B cell (primary cell): ENCODE results near the gene GYS2. TPM values are rescaled to one million over a fixed set of nuclear protein-coding genes. Genes with fewer than 3 reads are reported as not detected.

Experiments used
- ATAC-seq: fragments of 200-7000 bp; cut with Tn5 transposase; one replicate; pipeline ENCODE4 v1.10.0; 2021; ENCODE audit warnings: low read depth, mild to moderate bottlenecking, moderate number of reproducible peaks, moderate library complexity
- CTCF ChIA-PET: fragments of 350-600 bp; sonication (Branson Sonifier 250); formaldehyde crosslinking; loops from one replicate; lab custom pipeline; 2021; ENCODE audit warnings: antibody characterized with exemption, inconsistent platforms; lab: Charles Lee
- POLR2A ChIA-PET: fragments of 350-600 bp; sonication (Branson Sonifier 250); formaldehyde crosslinking; loops from one replicate; lab custom pipeline; 2021; ENCODE audit warnings: antibody characterized with exemption; lab: Charles Lee
- DNase-seq: peaks from one replicate; pipeline ENCODE4 v3.0.0; 2013
- H2AFZ ChIP-seq: 2 replicates; pipeline ENCODE4 v1.6.1; 2012; ENCODE audit warnings: mild to moderate bottlenecking, low read depth, low read length; ENCODE audit not compliant: insufficient read depth, poor library complexity, severe bottlenecking
- H3K27ac ChIP-seq, 2 donors: 1 replicate in 1 of 2; 2 replicates in 1 of 2; pipeline ENCODE4 v1.5.1; 2012 to 2013; ENCODE audit warnings: low read length in 2 of 2, mild to moderate bottlenecking in 2 of 2, moderate library complexity in 1 of 2
- H3K27me3 ChIP-seq, 4 experiments: fragments of 200-600 bp in 1 of 4; sonication (generic) in 1 of 4; replicated peaks in 1 of 4; 1 replicate in 2 of 4; 2 replicates in 2 of 4; pipeline versions ENCODE4 v1.6.1 to v1.7.0; 2013 to 2016; ENCODE audit warnings: low read length in 3 of 4, mild to moderate bottlenecking in 2 of 4, mixed read lengths in 1 of 4, moderate library complexity in 1 of 4; ENCODE audit not compliant: insufficient read depth in 4 of 4, control insufficient read depth in 3 of 4; ENCODE audit errors: control extremely low read depth in 1 of 4
- H3K36me3 ChIP-seq, 2 experiments: replicated peaks in 1 of 2; 1 replicate in 1 of 2; 2 replicates in 1 of 2; pipeline versions ENCODE4 v1.6.1 to v1.7.1; 2013; ENCODE audit warnings: low read length in 1 of 2; ENCODE audit not compliant: insufficient read depth in 2 of 2, control insufficient read depth in 1 of 2; ENCODE audit errors: control extremely low read depth in 1 of 2, extremely low read depth in 1 of 2
- H3K4me1 ChIP-seq, 2 donors: fragments of 200-600 bp in 1 of 2; sonication (generic) in 1 of 2; 1 replicate in 1 of 2; 2 replicates in 1 of 2; pipeline versions ENCODE4 v1.5.1 to v1.6.1; 2013 to 2017; ENCODE audit warnings: low read length in 2 of 2; ENCODE audit not compliant: control insufficient read depth in 2 of 2, insufficient read depth in 2 of 2
- H3K4me2 ChIP-seq: replicated peaks from 2 replicates; pipeline ENCODE3; 2012; ENCODE audit warnings: mild to moderate bottlenecking, low read depth, low read length; ENCODE audit not compliant: poor library complexity, severe bottlenecking
- H3K4me3 ChIP-seq, 5 experiments: fragments of 200-600 bp in 1 of 5; sonication (generic) in 1 of 5; 1 replicate in 3 of 5; 2 replicates in 2 of 5; pipeline versions ENCODE4 v1.5.1 to v1.7.0; 2011 to 2016; ENCODE audit warnings: low read length in 4 of 5, mild to moderate bottlenecking in 4 of 5, low read depth in 2 of 5, control low read depth in 1 of 5, moderate library complexity in 1 of 5; ENCODE audit not compliant: insufficient read depth in 1 of 5; ENCODE audit errors: control extremely low read depth in 1 of 5, extremely low read depth in 1 of 5
- H3K79me2 ChIP-seq: fragments of 200-600 bp; sonication (generic); one replicate; pipeline ENCODE4 v1.6.0; 2016; ENCODE audit warnings: low read length; ENCODE audit not compliant: control insufficient read depth, insufficient read depth
- H3K9ac ChIP-seq: fragments of 200-600 bp; sonication (generic); 2 replicates; pipeline ENCODE4 v1.6.1; 2017; ENCODE audit warnings: mild to moderate bottlenecking, low read length, moderate library complexity
- H3K9me3 ChIP-seq, 3 donors: one replicate each; pipeline versions ENCODE4 v1.6.1 to v1.7.1; 2013; ENCODE audit warnings: low read length in 2 of 3; ENCODE audit not compliant: control insufficient read depth in 2 of 3, insufficient read depth in 1 of 3; ENCODE audit errors: control extremely low read depth in 1 of 3
- H4K20me1 ChIP-seq: 2 replicates; pipeline ENCODE4 v1.6.0; 2012; ENCODE audit warnings: mild to moderate bottlenecking, low read length; ENCODE audit not compliant: insufficient read depth, control insufficient read depth, poor library complexity, severe bottlenecking
- H3K27ac Mint-ChIP-seq: one replicate; pipeline ENCODE4 v1.8.0; 2021; ENCODE audit warnings: mixed read lengths
- H3K27me3 Mint-ChIP-seq: one replicate; pipeline ENCODE4 v1.8.0; 2021; ENCODE audit warnings: mixed read lengths
- H3K4me1 Mint-ChIP-seq: one replicate; pipeline ENCODE4 v1.8.0; 2021; ENCODE audit warnings: mixed read lengths
- H3K4me3 Mint-ChIP-seq: one replicate; pipeline ENCODE4 v1.8.0; 2021; ENCODE audit warnings: mixed read lengths
- H3K9me3 Mint-ChIP-seq: one replicate; pipeline ENCODE4 v1.8.0; 2022; ENCODE audit warnings: mixed read lengths; ENCODE audit not compliant: insufficient read depth
- EZH2 ChIP-seq: IDR thresholded peaks from 2 replicates; pipeline ENCODE4 v1.6.1; 2012; ENCODE audit warnings: borderline replicate concordance, low read depth, mild to moderate bottlenecking, moderate library complexity, low read length; ENCODE audit not compliant: insufficient read depth, poor library complexity, severe bottlenecking
- WGBS: methylation state at CpG from one replicate; pipeline ENCODE4 v1.1.5; 2013; ENCODE audit warnings: missing lambda C conversion rate; ENCODE audit not compliant: insufficient coverage; 5-methylcytosine and 5-hydroxymethylcytosine counted together
- intact Hi-C: fragments of 100-400 bp; cut with micrococcal nuclease; formaldehyde crosslinking; loops from one replicate; pipeline ENCODE4 v1.10.0; 2022
- polyA plus RNA-seq: library from polyadenylated mRNA; depleted of rRNA; stranded (reverse); fragments of >200 nt; gene quantifications from 2 replicates; pipeline ENCODE4 v1.2.3, GENCODE V29; 2012
- total RNA-seq, 2 donors: library from RNA; stranded (reverse); fragments of 120-200 nt in 1 of 2; gene quantifications; 1 replicate in 1 of 2; 2 replicates in 1 of 2; pipeline versions ENCODE4 v1.2.3 to v1.2.4, GENCODE V29; 2013 to 2022
- TF ChIP-seq, protein P1 (sequence below): fragments of 200-600 bp; IDR thresholded peaks from one replicate; pipeline ENCODE4 v1.8.0; 2022; ENCODE audit warnings: antibody characterized with exemption, mild to moderate bottlenecking

GYS2 gene
- total and polyA plus RNA-seq, 2 donors (not counting 1 experiment from before 2014, with no cell fraction given) = not detected

DNA sequence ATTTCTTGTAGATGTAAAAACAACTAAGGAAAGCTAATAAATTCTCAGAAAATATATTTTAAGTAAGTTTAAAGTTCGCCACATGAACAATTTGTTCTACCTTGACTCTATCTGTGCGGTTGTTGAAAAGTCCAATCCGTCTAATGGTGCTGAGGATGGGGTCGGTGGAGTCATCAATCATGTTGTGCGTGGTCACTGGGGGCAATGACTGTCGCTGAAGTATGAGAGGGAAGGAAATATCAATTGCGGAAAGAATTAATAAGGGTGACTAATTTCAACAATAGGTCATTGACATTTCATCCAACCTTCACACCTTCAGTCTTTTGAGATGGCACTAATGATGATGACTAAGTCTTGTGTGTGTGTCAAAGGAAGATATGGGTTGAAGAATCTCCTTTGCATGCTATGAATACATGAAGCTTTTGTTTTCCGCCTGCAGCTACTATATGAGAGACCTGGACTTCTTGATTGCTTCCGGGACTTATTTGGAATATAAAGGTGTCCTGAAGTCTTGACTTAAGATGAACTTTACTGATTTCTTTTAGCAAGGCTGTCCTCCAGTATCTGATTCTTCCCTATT is 46.5 kb downstream of the GYS2 start:
- Histone ChIP-seq H3K27ac (no peak overlapping the region), H3K9me3 (no peaks in the 10 kb centered on the region), H4K20me1 (no peaks in the 10 kb centered on the region), H3K4me2 (no peak overlapping the region), H3K36me3 (no peaks in the 10 kb centered on the region), H3K4me3 (no peak overlapping the region), H3K4me1 (no peaks in the 10 kb centered on the region), H3K79me2 (no peaks in the 10 kb centered on the region), H3K9ac (no peak overlapping the region), H3K27me3 (no peaks in the 10 kb centered on the region), H2AFZ (no peak overlapping the region)
- ATAC-seq (no peak), DNase-seq (no peak)
- TF ChIP-seq, protein P1, sequence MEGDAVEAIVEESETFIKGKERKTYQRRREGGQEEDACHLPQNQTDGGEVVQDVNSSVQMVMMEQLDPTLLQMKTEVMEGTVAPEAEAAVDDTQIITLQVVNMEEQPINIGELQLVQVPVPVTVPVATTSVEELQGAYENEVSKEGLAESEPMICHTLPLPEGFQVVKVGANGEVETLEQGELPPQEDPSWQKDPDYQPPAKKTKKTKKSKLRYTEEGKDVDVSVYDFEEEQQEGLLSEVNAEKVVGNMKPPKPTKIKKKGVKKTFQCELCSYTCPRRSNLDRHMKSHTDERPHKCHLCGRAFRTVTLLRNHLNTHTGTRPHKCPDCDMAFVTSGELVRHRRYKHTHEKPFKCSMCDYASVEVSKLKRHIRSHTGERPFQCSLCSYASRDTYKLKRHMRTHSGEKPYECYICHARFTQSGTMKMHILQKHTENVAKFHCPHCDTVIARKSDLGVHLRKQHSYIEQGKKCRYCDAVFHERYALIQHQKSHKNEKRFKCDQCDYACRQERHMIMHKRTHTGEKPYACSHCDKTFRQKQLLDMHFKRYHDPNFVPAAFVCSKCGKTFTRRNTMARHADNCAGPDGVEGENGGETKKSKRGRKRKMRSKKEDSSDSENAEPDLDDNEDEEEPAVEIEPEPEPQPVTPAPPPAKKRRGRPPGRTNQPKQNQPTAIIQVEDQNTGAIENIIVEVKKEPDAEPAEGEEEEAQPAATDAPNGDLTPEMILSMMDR = no peak
- no peak for TF ChIP-seq EZH2
- Mint-ChIP-seq H3K27me3 (peaks cover 7% of the 10 kb centered on the region), H3K4me3 (no peak overlapping the region), H3K27ac (no peak overlapping the region), H3K9me3 (no peaks in the 10 kb centered on the region), H3K4me1 (no peaks in the 10 kb centered on the region)
- ChIA-PET CTCF (no interaction called here), POLR2A (no interaction called here)
- intact Hi-C loops = no loop called here
- WGBS = no CpG with 5 or more reads among the region's 9 CpGs

DNA sequence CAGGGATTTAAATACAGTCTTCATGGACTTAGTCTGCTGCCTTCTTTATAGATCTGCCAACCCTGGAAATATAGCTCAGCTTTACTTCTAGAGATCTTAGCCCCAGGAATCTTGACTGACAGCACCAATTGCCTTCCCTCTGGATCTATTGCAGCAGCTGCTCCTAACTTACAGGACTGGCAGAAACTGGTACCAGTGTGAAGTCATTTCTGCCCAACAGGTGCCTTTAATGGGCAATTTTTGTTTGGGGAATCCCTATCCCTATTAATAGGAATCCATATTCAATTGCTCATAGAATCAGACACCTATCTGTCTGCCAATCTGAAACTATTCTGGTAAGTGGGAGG is 51.3 kb downstream of the GYS2 start:
- no peaks in the 10 kb centered on the region for H3K79me2 ChIP-seq
- H3K27ac ChIP-seq = no peak overlapping the region
- intact Hi-C loops = no loop called here
- no peaks in the 10 kb centered on the region for H3K4me1 ChIP-seq
- no peak overlapping the region for H3K4me2 ChIP-seq
- DNase-seq = no peak
- H3K4me3 Mint-ChIP-seq = no peak overlapping the region
- no peaks in the 10 kb centered on the region for H3K4me1 Mint-ChIP-seq
- no peaks in the 10 kb centered on the region for H4K20me1 ChIP-seq
- H3K9me3 Mint-ChIP-seq = no peaks in the 10 kb centered on the region
- no peaks in the 10 kb centered on the region for H3K36me3 ChIP-seq
- H3K9me3 ChIP-seq = no peaks in the 10 kb centered on the region
- H2AFZ ChIP-seq = no peak overlapping the region
- ChIA-PET CTCF (no interaction called here), POLR2A (no interaction called here)
- H3K27me3 ChIP-seq = no peaks in the 10 kb centered on the region
- no peaks in the 10 kb centered on the region for H3K27me3 Mint-ChIP-seq
- no peak overlapping the region for H3K4me3 ChIP-seq
- H3K9ac ChIP-seq = no peak overlapping the region
- no peak for ATAC-seq
- no peak overlapping the region for H3K27ac Mint-ChIP-seq
- no peak for TF ChIP-seq EZH2
- TF ChIP-seq, protein P1 = no peak
